ENCODE results near the gene EXOC3L1.

Gene EXOC3L1

DNA sequence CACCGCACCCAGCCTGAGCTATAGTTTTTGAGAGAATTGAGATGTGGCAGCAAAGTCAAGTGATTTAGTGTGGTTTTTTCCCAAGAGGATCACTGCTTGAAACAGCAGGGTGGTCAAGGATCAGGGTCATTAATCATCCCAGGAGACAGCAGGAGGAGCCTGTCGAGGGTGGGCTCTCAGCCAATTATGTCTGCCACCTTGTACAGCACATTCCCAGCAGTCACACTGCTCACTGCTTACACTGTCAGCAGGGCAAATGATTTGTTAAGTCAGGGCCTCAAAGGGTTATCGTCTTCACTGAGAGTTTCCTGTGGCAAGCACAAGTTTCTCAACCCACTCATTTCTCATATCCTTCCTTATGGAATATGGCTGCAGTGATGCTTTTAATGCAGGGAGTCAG, 52.3 kb downstream of the EXOC3L1 start:
- TF ChIP-seq POLR2A (IDR thresholded peaks at IDR 0.05; ENCODE audit: low read length): no peak
- no peak for TF ChIP-seq GATA1 (IDR thresholded peaks at IDR 0.05; ENCODE audit: low read depth, low read length)
- no peak for DNase-seq
